Measurements from ENCODE around the gene MTM1. TPM values are rescaled to one million over a fixed set of nuclear protein-coding genes. Genes with fewer than 3 reads are reported as not detected.

The MTM1 gene
- total and polyA plus RNA-seq, 9 of the 15 experiments (the other 6 are each of a cell fraction or from before 2014, with no cell fraction given) = 5.6 to 13.3 (median 9.5) TPM

- TF ChIP-seq HDAC3 (IDR thresholded peaks at IDR 0.05; ENCODE audit: borderline replicate concordance, partially characterized antibody) (no peak), EZH2 (IDR thresholded peaks at IDR 0.05; ENCODE audit: borderline replicate concordance, low read depth, low read length) (no peak), TEAD1 (CRISPR knock-in tag; IDR thresholded peaks at IDR 0.05) (no peak), THRB (CRISPR knock-in tag; conservative IDR thresholded peaks at IDR 0.05) (no peak)
Measured at GRCh38 chrX:150663073-150663472, 94.7 kb downstream of the MTM1 start (continued).

- whole genome bisulfite sequencing (ENCODE audit: insufficient coverage, low coverage, missing lambda C conversion rate) = 62% methylated on average over 2 of the region's 2 CpGs
- POLR2A ChIA-PET = no interaction called here
- intact Hi-C loops (cut with micrococcal nuclease) = no loop called here
- Histone ChIP-seq H3K4me3 (no peak overlapping the region), H2AFZ (ENCODE audit: low read depth, low read length) (no peak overlapping the region), H3K36me3 (ENCODE audit: control insufficient read depth, insufficient read depth, low read length) (peaks cover 11% of the 10 kb centered on the region; the same call in 1 of the 3 replicates), H3K9me1 (ENCODE audit: control insufficient read depth, insufficient read depth, low read length) (no peaks in the 10 kb centered on the region), H3K27ac (ENCODE audit: extremely low read depth, low read depth, low read length) (no peak overlapping the region), H3K9me3 (replicated peaks; ENCODE audit: control insufficient read depth, insufficient read depth, low read depth, low read length) (no peaks in the 10 kb centered on the region), H3K4me2 (ENCODE audit: insufficient read depth, low read length) (no peak overlapping the region), H3K9ac (ENCODE audit: insufficient read depth in 1 of 2, low read depth in 2 of 2, low read length in 2 of 2) (no peak overlapping the region), H4K20me1 (replicated peaks; ENCODE audit: control insufficient read depth, insufficient read depth, low read length) (no peaks in the 10 kb centered on the region), H3K27me3 (ENCODE audit: control insufficient read depth in 2 of 2, insufficient read depth in 2 of 2, low read length in 2 of 2) (no peaks in the 10 kb centered on the region), H3K79me2 (ENCODE audit: control insufficient read depth, insufficient read depth, low read length) (no peaks in the 10 kb centered on the region), H3K4me1 (replicated peaks in 1 of 2; ENCODE audit: control insufficient read depth in 2 of 2, insufficient read depth in 2 of 2, low read length in 2 of 2) (no peaks in the 10 kb centered on the region)
- in situ Hi-C loops (cut with MboI) = no loop called here
- BruUV-seq (replicated peaks) = no TSS peak
- ATAC-seq (no peak), FAIRE-seq (no peak), DNase-seq (ENCODE audit: extremely low read depth in 1 of 4, low spot score in 3 of 4) (no peak)
- CTCF ChIA-PET (ENCODE audit: low intra/inter-chr PET ratio) = no interaction called here
- no peak for TF ChIP-seq MCM3 (IDR thresholded peaks at IDR 0.05)
- no peak for TF ChIP-seq STAT5A (IDR thresholded peaks at IDR 0.05; ENCODE audit: borderline replicate concordance, low read length)
- TF ChIP-seq CBX1 (IDR thresholded peaks at IDR 0.05; ENCODE audit: low read depth) = no peak
- TF ChIP-seq FUS (optimal IDR thresholded peaks at IDR 0.05; ENCODE audit: low read depth, low read length) = no peak
- no peak for TF ChIP-seq PML (IDR thresholded peaks at IDR 0.05; ENCODE audit: low read length)
- TF ChIP-seq ZNF551 (CRISPR knock-in tag; IDR thresholded peaks at IDR 0.05) = no peak
- TF ChIP-seq RBBP5 (IDR thresholded peaks at IDR 0.05; ENCODE audit: borderline replicate concordance, insufficient read depth, low read length, poor library complexity, severe bottlenecking) = no peak
- TF ChIP-seq SOX6 (IDR thresholded peaks at IDR 0.05) = no peak
- no peak for TF ChIP-seq SMARCE1 (IDR thresholded peaks at IDR 0.05)
- no peak for TF ChIP-seq GATAD2A (IDR thresholded peaks at IDR 0.05)
- TF ChIP-seq NFE2L1 (tag; IDR thresholded peaks at IDR 0.05; ENCODE audit: borderline replicate concordance, low read depth) = no peak
- no peak for TF ChIP-seq ZBTB8A (IDR thresholded peaks at IDR 0.05; ENCODE audit: partially characterized antibody)
- no peak for TF ChIP-seq MECOM (CRISPR knock-in tag; IDR thresholded peaks at IDR 0.05)
- TF ChIP-seq MYBL2 (IDR thresholded peaks at IDR 0.05; ENCODE audit: low read depth) = no peak
- TF ChIP-seq MYBL2 (CRISPR knock-in tag; IDR thresholded peaks at IDR 0.05; ENCODE audit: borderline replicate concordance) = no peak
Measured at GRCh38 chrX:150664290-150664689, 95.9 kb downstream of the MTM1 start.
